PC-9 (cell line): ENCODE data around the gene TPRG1L.

Source experiments
- EZH2 ChIP-seq: fragments of 200-600 bp; sonication (generic); IDR thresholded peaks from 2 replicates; pipeline ENCODE4 v1.8.0; 2017; ENCODE audit warnings: antibody characterized with exemption, low read depth
- TF ChIP-seq, protein P1 (sequence below): fragments of 200-600 bp; sonication (generic); conservative IDR thresholded peaks from 2 replicates; pipeline ENCODE4 v1.6.1; 2017; ENCODE audit warnings: mixed run types, antibody characterized with exemption, mild to moderate bottlenecking, moderate library complexity

DNA sequence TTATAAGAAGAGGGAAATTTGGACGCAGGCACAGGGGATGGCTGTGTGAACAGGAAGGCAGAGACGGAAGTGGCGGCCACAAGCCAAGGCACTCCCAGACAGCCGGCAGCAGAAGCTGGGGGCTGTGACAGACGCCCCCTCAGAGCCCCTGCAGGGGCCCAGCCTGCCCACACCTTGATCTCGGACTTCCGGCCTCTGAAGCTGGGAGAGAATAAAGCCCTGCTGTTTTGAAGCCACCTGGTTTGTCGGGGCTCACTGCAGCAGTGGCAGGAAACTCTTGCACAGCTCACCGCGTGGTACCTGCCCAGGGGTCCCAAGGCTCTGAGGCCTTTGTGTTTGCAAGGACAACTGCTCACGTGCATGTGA, 27.2 kb upstream of the TPRG1L start:
- TF ChIP-seq, protein P1, sequence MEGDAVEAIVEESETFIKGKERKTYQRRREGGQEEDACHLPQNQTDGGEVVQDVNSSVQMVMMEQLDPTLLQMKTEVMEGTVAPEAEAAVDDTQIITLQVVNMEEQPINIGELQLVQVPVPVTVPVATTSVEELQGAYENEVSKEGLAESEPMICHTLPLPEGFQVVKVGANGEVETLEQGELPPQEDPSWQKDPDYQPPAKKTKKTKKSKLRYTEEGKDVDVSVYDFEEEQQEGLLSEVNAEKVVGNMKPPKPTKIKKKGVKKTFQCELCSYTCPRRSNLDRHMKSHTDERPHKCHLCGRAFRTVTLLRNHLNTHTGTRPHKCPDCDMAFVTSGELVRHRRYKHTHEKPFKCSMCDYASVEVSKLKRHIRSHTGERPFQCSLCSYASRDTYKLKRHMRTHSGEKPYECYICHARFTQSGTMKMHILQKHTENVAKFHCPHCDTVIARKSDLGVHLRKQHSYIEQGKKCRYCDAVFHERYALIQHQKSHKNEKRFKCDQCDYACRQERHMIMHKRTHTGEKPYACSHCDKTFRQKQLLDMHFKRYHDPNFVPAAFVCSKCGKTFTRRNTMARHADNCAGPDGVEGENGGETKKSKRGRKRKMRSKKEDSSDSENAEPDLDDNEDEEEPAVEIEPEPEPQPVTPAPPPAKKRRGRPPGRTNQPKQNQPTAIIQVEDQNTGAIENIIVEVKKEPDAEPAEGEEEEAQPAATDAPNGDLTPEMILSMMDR: no peak
- TF ChIP-seq EZH2: no peak
